ENCODE measurements around the gene RNF144B. TPM values are rescaled to one million over a fixed set of nuclear protein-coding genes. Genes with fewer than 3 reads are reported as not detected.
"Not testable (repeated sequence)": the region's sequence is repeated elsewhere in the genome, so short reads cannot be mapped to it uniquely, and the experiment has no call there.

RNF144B gene
- total RNA-seq, 1 donor from 2014 or later: 2.9 TPM

- DNase-seq (ENCODE audit: low spot score in 2 of 2): no peak
- FAIRE-seq: no peak
Measured at GRCh38 chr6:18368277-18369105, 18.7 kb upstream of the RNF144B start.

GRCh38 chr6:18371010-18371409 is 16.1 kb upstream of the RNF144B start:
- DNase-seq (ENCODE audit: low spot score in 2 of 2) (no peak), FAIRE-seq (no peak)

GRCh38 chr6:18371656-18372055 is 15.5 kb upstream of the RNF144B start:
- FAIRE-seq (no peak), DNase-seq (ENCODE audit: low spot score in 2 of 2) (no peak)

- FAIRE-seq: no peak
- DNase-seq (ENCODE audit: low spot score in 2 of 2): no peak
Measured at GRCh38 chr6:18380158-18380836, 6.9 kb upstream of the RNF144B start.

- DNase-seq (ENCODE audit: low spot score in 2 of 2): no peak
- no peak for FAIRE-seq
Measured at GRCh38 chr6:18380851-18381250, 6.3 kb upstream of the RNF144B start.

GRCh38 chr6:18383441-18383840 is 3.7 kb upstream of the RNF144B start:
- FAIRE-seq: no peak
- DNase-seq (ENCODE audit: low spot score in 2 of 2): no peak

GRCh38 chr6:18384621-18385020 is 2.5 kb upstream of the RNF144B start:
- no peak for FAIRE-seq
- DNase-seq (ENCODE audit: low spot score in 2 of 2): no peak

- DNase-seq (ENCODE audit: low spot score in 2 of 2) (no peak), FAIRE-seq (no peak)
Measured at GRCh38 chr6:18386298-18386976, 713 bp upstream of the RNF144B start.

GRCh38 chr6:18388271-18388670 is 1.1 kb downstream of the RNF144B start:
- FAIRE-seq: no peak
- no peak for DNase-seq (ENCODE audit: low spot score in 2 of 2)

GRCh38 chr6:18388942-18389341 is 1.8 kb downstream of the RNF144B start:
- FAIRE-seq (no peak), DNase-seq (ENCODE audit: low spot score in 2 of 2) (no peak)

- FAIRE-seq: no peak
- no peak for DNase-seq (ENCODE audit: low spot score in 2 of 2)
Measured at GRCh38 chr6:18389479-18389878, 2.3 kb downstream of the RNF144B start.

- FAIRE-seq (no peak), DNase-seq (ENCODE audit: low spot score in 2 of 2) (no peak)
Measured at GRCh38 chr6:18390476-18390875, 3.3 kb downstream of the RNF144B start.

- DNase-seq (ENCODE audit: low spot score in 2 of 2): no peak
- no peak for FAIRE-seq
Measured at GRCh38 chr6:18391023-18391422, 3.9 kb downstream of the RNF144B start.

- FAIRE-seq: no peak
- no peak for DNase-seq (ENCODE audit: low spot score in 2 of 2)
Measured at GRCh38 chr6:18392346-18392877, 5.3 kb downstream of the RNF144B start.

- DNase-seq (ENCODE audit: low spot score in 2 of 2) (no peak), FAIRE-seq (no peak)
Measured at GRCh38 chr6:18393698-18394097, 6.5 kb downstream of the RNF144B start.

GRCh38 chr6:18395177-18395855 is 8.2 kb downstream of the RNF144B start:
- DNase-seq (ENCODE audit: low spot score in 2 of 2) (no peak), FAIRE-seq (no peak)

GRCh38 chr6:18395856-18396197 is 8.7 kb downstream of the RNF144B start:
- no peak for DNase-seq (ENCODE audit: low spot score in 2 of 2)
- FAIRE-seq: no peak

- FAIRE-seq (no peak), DNase-seq (ENCODE audit: low spot score in 2 of 2) (no peak)
Measured at GRCh38 chr6:18397701-18398100, 10.6 kb downstream of the RNF144B start.

- DNase-seq (ENCODE audit: low spot score in 2 of 2); FAIRE-seq: not testable (repeated sequence)
Measured at GRCh38 chr6:18398225-18398624, 11.1 kb downstream of the RNF144B start.

GRCh38 chr6:18400831-18401446 is 13.8 kb downstream of the RNF144B start:
- FAIRE-seq (no peak), DNase-seq (ENCODE audit: low spot score in 2 of 2) (no peak)
